GM12878 (cell line): ENCODE measurements around the gene OXCT2. TPM values are rescaled to one million over a fixed set of nuclear protein-coding genes. Genes with fewer than 3 reads are reported as not detected.
A peak's percentile ranks its signal among the peaks of the same experiment; 100 is the strongest.

ENCODE experiments used
- ATF7 ChIP-seq: fragments of 450-650 bp; IDR thresholded peaks from 2 replicates; pipeline ENCODE4 v1.6.1; 2016; ENCODE audit warnings: low read depth, mild to moderate bottlenecking
- BACH1 ChIP-seq: fragments of 450-650 bp; IDR thresholded peaks from 2 replicates; pipeline ENCODE4 v1.6.1; 2017; ENCODE audit warnings: mild to moderate bottlenecking, borderline replicate concordance
- CBFB ChIP-seq: IDR thresholded peaks from 2 replicates; pipeline ENCODE4 v1.6.1; 2016; ENCODE audit warnings: antibody characterized with exemption, low read depth
- CREB1 ChIP-seq: IDR thresholded peaks from 2 replicates; pipeline ENCODE4 v1.6.1; 2012; ENCODE audit warnings: low read depth, mild to moderate bottlenecking, inconsistent platforms
- MAX ChIP-seq: IDR thresholded peaks from 2 replicates; pipeline ENCODE4 v1.6.1; 2012; ENCODE audit warnings: low read depth, low read length, improper control_type of control experiment
- MLLT1 ChIP-seq: fragments of 450-650 bp; IDR thresholded peaks from 2 replicates; pipeline ENCODE4 v1.6.1; 2016; ENCODE audit warnings: mild to moderate bottlenecking
- MTA2 ChIP-seq: fragments of 450-650 bp; IDR thresholded peaks from 2 replicates; pipeline ENCODE4 v1.6.1; 2016; ENCODE audit warnings: low read depth, mild to moderate bottlenecking, moderate library complexity
- POLR2AphosphoS5 ChIP-seq: IDR thresholded peaks from 2 replicates; pipeline ENCODE4 v1.6.1; 2011; ENCODE audit warnings: mild to moderate bottlenecking, low read length, inconsistent platforms
- POU2F2 ChIP-seq: IDR thresholded peaks from 3 replicates; pipeline ENCODE4 v1.6.1; 2011; ENCODE audit warnings: low read depth, mild to moderate bottlenecking, low read length, borderline replicate concordance
- RAD51 ChIP-seq: fragments of 450-650 bp; IDR thresholded peaks from 2 replicates; pipeline ENCODE4 v1.6.1; 2016; ENCODE audit warnings: moderate library complexity, mild to moderate bottlenecking, inconsistent platforms
- RELB ChIP-seq: fragments of 450-650 bp; IDR thresholded peaks from 2 replicates; pipeline ENCODE4 v1.6.1; 2017; ENCODE audit warnings: low read depth, mild to moderate bottlenecking, moderate library complexity
- SPI1 ChIP-seq: IDR thresholded peaks from 2 replicates; pipeline ENCODE4 v1.6.1; 2011; ENCODE audit warnings: low read depth, mild to moderate bottlenecking, low read length, moderate library complexity, borderline replicate concordance; ENCODE audit not compliant: insufficient read depth
- TBL1XR1 ChIP-seq: IDR thresholded peaks from 2 replicates; pipeline ENCODE4 v1.6.1; 2012; ENCODE audit warnings: low read depth, low read length, improper control_type of control experiment
- TCF12 ChIP-seq: IDR thresholded peaks from 2 replicates; pipeline ENCODE4 v1.6.1; 2011; ENCODE audit warnings: low read depth, mild to moderate bottlenecking, low read length
- USF1 ChIP-seq: IDR thresholded peaks from 2 replicates; pipeline ENCODE4 v1.6.1; 2011; ENCODE audit warnings: borderline replicate concordance, low read depth, mild to moderate bottlenecking, moderate library complexity, mixed read lengths, low read length; ENCODE audit not compliant: insufficient read depth; ENCODE audit errors: extremely low read length
- ZBTB40 ChIP-seq: fragments of 450-650 bp; IDR thresholded peaks from 2 replicates; pipeline ENCODE4 v1.6.1; 2016; ENCODE audit warnings: mild to moderate bottlenecking, moderate library complexity, borderline replicate concordance
- polyA plus RNA-seq, 11 experiments: library from polyadenylated mRNA; depleted of rRNA in 4 of 11; unstranded in 6 of 11; stranded (reverse) in 5 of 11; fragments of >200 nt; fragmentation: Nextera tagmentation in 4 of 11; fragmentation: Illumina TruSeq in 1 of 11; extraction: Ambion mirVana in 4 of 11; extraction: Trizol in 1 of 11; gene quantifications; 1 replicate in 1 of 11; 2 replicates in 10 of 11; pipeline versions ENCODE4 v1.2.1 to v1.2.3, GENCODE V29; 2011 to 2016; ENCODE audit warnings: inconsistent platforms in 2 of 11, missing spikeins in 2 of 11, low read depth in 1 of 11
- total RNA-seq, 4 experiments: library from RNA; depleted of rRNA in 3 of 4; stranded (reverse); fragments of >200 nt in 3 of 4; fragmentation: Illumina TruSeq in 1 of 4; extraction: Trizol in 1 of 4; gene quantifications; 2 replicates each; pipeline versions ENCODE4 v1.2.1 to v1.2.3, GENCODE V29; 2013 to 2021

OXCT2 gene
- total and polyA plus RNA-seq, 10 of the 15 experiments (the other 5 are each of a cell fraction or from before 2014, with no cell fraction given): 0.06 to 1.9 (median 0.59) TPM

GRCh38 chr1:39798859-39799769, 28.0 kb upstream of the OXCT2 start (continued):
- TF ChIP-seq RELB: peak; percentile 18; the same call in 1 of the 2 replicates
- TF ChIP-seq BACH1: 0 out of 2 replicates have a peak, but pooled peaks have one; percentile 16
- TF ChIP-seq ZBTB40: peak; percentile 25; the same call in 1 of the 2 replicates
- peak; percentile 61; the same call in 1 of the 2 replicates for TF ChIP-seq TCF12
- peak; percentile 80 for TF ChIP-seq USF1
- TF ChIP-seq CREB1: 0 out of 2 replicates have a peak, but pooled peaks have one; percentile 48
- peak; percentile 90 for TF ChIP-seq RAD51
- TF ChIP-seq MAX: peak; percentile 83
- TF ChIP-seq ATF7: peak; percentile 71
- peak; percentile 28; the same call in 1 of the 2 replicates for TF ChIP-seq MLLT1
- TF ChIP-seq MTA2: 0 out of 2 replicates have a peak, but pooled peaks have one; percentile 7
- TF ChIP-seq POLR2AphosphoS5: 0 out of 2 replicates have a peak, but pooled peaks have one; percentile 50
- peak; percentile 89 for TF ChIP-seq SPI1
- 0 out of 2 replicates have a peak, but pooled peaks have one; percentile 17 for TF ChIP-seq TBL1XR1
- peak; percentile 38; the same call in 1 of the 2 replicates for TF ChIP-seq CBFB
- TF ChIP-seq POU2F2: 0 out of 3 replicates have a peak, but pooled peaks have one; percentile 16
